Coronary artery (tissue), 2 donors: ENCODE data around the gene ASB1.

Source experiments
- DNase-seq: peaks from one replicate; pipeline ENCODE4 v3.0.0-alpha.2; 2017; ENCODE audit warnings: low spot score
- H3K27ac ChIP-seq, 2 donors: fragments of 200-600 bp; sonication (generic); one replicate each; pipeline ENCODE4 v1.5.1; 2016 to 2019
- H3K4me3 ChIP-seq: fragments of 200-600 bp; sonication (generic); 2 replicates; pipeline ENCODE4 v1.5.1; 2016; ENCODE audit warnings: mild to moderate bottlenecking, moderate library complexity
- TF ChIP-seq, protein P1 (sequence below): fragments of 200-600 bp; sonication (generic); IDR thresholded peaks from one replicate; pipeline ENCODE4 v1.5.1; 2019; ENCODE audit warnings: antibody characterized with exemption

Gene ASB1

DNA sequence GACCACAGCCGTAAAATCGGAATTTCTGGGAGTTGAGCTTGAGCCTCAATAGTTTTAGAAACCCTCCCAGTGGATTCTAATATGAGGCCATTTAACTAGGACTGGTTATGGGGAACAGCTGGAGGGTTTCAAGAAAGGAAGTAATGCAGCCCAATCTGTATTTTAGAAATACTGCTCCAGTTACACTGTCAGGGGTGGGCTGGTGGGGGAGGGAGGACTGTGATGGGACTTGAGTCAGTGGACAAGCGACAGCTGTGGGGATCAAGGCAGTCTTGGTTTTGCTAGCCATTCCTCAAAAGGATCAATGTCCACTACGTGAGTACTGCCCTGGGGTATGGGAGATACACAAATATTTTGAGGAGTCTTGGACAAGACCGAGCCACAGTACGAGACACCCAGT, 34.8 kb downstream of the ASB1 start:
- Histone ChIP-seq H3K27ac (no peak overlapping the region), H3K4me3 (no peak overlapping the region)
- TF ChIP-seq, protein P1, sequence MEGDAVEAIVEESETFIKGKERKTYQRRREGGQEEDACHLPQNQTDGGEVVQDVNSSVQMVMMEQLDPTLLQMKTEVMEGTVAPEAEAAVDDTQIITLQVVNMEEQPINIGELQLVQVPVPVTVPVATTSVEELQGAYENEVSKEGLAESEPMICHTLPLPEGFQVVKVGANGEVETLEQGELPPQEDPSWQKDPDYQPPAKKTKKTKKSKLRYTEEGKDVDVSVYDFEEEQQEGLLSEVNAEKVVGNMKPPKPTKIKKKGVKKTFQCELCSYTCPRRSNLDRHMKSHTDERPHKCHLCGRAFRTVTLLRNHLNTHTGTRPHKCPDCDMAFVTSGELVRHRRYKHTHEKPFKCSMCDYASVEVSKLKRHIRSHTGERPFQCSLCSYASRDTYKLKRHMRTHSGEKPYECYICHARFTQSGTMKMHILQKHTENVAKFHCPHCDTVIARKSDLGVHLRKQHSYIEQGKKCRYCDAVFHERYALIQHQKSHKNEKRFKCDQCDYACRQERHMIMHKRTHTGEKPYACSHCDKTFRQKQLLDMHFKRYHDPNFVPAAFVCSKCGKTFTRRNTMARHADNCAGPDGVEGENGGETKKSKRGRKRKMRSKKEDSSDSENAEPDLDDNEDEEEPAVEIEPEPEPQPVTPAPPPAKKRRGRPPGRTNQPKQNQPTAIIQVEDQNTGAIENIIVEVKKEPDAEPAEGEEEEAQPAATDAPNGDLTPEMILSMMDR: no peak
- no peak for DNase-seq

GRCh38 chr2:238461916-238462315, 35.2 kb downstream of the ASB1 start:
- TF ChIP-seq, protein P1: no peak
- H3K27ac ChIP-seq: no peak overlapping the region
- no peak for DNase-seq
- no peak overlapping the region for H3K4me3 ChIP-seq

DNA sequence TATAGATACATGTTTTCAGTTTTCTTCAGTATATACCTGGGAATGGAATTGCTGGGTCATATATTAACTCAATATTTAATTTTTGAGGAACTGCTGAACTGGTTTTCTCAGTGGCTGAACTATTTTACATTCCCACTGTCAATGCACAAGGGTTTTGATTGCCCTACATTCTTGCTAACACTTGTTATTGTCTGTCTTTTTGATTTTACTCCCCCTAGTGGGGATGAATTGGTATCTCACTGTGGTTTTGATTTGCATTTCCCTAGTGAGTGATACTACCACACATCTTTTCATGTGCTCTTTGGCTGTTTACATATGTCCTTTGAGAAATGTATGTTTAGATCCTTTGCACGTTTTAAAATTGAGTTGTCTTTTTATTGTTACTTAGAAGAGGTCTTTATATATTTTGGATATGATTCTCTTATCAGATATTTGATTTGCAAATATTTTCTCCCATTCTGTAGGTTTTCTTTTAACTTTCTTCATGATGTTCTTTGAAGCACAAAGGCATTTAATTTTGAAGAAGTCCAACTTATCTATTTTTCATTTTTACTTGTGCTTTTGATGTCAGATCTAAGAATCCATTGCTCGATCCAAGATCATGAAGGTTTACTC, 36.2 kb downstream of the ASB1 start:
- TF ChIP-seq, protein P1: peak; percentile 51
- no peak overlapping the region for H3K4me3 ChIP-seq
- H3K27ac ChIP-seq: no peak overlapping the region
- no peak for DNase-seq

DNA sequence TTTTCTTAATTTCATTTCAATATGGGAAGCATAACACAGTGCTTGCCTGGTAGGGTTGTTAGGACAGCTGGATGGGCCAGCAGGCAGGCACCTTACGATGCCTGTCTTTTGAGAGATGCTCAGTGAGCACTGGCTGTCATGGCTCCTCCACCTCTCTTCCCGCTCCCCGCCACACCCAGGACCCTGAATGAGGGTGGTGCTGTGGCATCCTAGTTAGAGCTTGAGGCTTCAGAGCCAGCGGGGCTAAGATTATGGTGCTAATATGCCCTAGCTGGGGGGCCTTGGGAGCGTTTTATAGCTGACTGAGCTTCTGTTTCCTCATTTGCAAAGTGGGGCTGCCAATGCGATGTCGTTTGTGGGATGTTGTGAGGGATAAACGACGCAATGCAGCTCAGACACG, 37.7 kb downstream of the ASB1 start:
- TF ChIP-seq, protein P1: no peak
- DNase-seq: no peak

GRCh38 chr2:238465487-238466242, 38.9 kb downstream of the ASB1 start:
- TF ChIP-seq, protein P1: no peak
- Histone ChIP-seq H3K27ac (no peak overlapping the region), H3K4me3 (no peak overlapping the region)
- DNase-seq: no peak

More for the DNA sequence above, 37.7 kb downstream of the ASB1 start:
- Histone ChIP-seq H3K4me3 (no peak overlapping the region), H3K27ac (no peak overlapping the region)

GRCh38 chr2:238466243-238466756, 39.6 kb downstream of the ASB1 start:
- no peak for DNase-seq
- Histone ChIP-seq H3K27ac (no peak overlapping the region), H3K4me3 (no peak overlapping the region)
- TF ChIP-seq, protein P1: no peak

- H3K4me3 ChIP-seq: no peak overlapping the region
- TF ChIP-seq, protein P1: no peak
- DNase-seq: no peak
- no peak overlapping the region for H3K27ac ChIP-seq
Measured at GRCh38 chr2:238467062-238467461, 40.3 kb downstream of the ASB1 start.
